ENCODE measurements around the gene C16orf87. TPM values are rescaled to one million over a fixed set of nuclear protein-coding genes. Genes with fewer than 3 reads are reported as not detected.

C16orf87 gene
- total RNA-seq, 1 experiment from 2014 or later: 27.1 TPM

DNA sequence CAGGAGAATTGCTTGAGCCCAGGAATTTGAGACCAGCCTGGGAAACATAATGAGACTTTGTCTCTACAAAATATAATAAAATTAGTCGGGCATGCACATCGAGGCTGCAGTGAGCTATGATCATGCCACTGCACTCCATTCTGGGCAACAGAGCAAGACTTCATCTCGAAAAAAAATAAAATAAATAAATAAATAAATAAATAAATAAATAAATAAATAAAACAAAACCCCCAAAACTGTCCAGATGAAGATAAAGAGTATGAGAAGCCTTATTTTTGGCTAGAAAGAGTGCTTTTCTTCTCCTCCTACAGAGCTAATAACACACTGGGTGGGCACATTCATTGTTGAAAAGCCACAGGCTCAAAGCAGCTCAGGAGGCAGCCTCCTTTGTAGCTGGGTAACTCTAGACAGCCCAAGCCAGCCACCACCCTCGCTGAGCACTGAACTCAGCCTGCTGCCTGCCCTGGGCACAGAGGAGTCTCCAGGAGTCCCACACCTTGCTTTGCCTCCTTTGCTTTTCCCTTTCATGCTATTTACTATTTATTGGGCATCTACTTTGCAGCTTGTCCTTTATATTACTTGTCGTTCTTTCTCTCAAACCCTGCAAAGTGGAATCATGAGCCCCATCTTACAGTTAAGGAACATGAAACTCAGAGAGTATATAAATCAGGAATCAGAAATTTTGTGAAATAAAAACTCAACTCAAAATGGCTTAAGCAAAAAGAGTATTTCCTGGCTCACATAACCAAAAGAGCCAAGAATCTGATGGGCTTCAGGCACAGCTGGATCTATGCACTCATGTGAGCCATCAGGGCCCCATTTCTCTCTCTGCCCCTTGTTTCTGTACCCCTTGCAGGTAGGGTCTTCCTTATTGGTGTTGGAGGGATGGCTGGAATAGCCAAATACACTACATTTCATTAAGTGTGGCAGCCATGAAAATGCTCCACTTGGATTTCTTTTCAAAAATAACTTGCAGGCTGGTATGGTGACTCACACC is 18.1 kb upstream of the C16orf87 start:
- ChIA-PET POLR2A (ENCODE audit: low non-redundant PET) (no interaction called here), CTCF (no interaction called here)
- Histone ChIP-seq H3K4me3 (ENCODE audit: low read depth, low read length, poor library complexity, severe bottlenecking) (no peak overlapping the region), H3K27ac (ENCODE audit: low read depth, low read length, poor library complexity, severe bottlenecking) (no peak overlapping the region), H3K27me3 (replicated peaks; ENCODE audit: insufficient read depth, low read depth, low read length, poor library complexity) (no peaks in the 10 kb centered on the region), H3K36me3 (ENCODE audit: insufficient read depth, low read length, poor library complexity, severe bottlenecking) (no peaks in the 10 kb centered on the region), H3K4me1 (ENCODE audit: insufficient read depth, low read length, poor library complexity, severe bottlenecking) (no peaks in the 10 kb centered on the region), H3K9me3 (ENCODE audit: low read depth, low read length, poor library complexity, severe bottlenecking) (no peaks in the 10 kb centered on the region)
- no peak for DNase-seq (ENCODE audit: low spot score)
- BruUV-seq (replicated peaks): no TSS peak
- intact Hi-C loops (cut with micrococcal nuclease; ENCODE audit: unreplicated experiment): no loop called here
- TF ChIP-seq, protein P1, sequence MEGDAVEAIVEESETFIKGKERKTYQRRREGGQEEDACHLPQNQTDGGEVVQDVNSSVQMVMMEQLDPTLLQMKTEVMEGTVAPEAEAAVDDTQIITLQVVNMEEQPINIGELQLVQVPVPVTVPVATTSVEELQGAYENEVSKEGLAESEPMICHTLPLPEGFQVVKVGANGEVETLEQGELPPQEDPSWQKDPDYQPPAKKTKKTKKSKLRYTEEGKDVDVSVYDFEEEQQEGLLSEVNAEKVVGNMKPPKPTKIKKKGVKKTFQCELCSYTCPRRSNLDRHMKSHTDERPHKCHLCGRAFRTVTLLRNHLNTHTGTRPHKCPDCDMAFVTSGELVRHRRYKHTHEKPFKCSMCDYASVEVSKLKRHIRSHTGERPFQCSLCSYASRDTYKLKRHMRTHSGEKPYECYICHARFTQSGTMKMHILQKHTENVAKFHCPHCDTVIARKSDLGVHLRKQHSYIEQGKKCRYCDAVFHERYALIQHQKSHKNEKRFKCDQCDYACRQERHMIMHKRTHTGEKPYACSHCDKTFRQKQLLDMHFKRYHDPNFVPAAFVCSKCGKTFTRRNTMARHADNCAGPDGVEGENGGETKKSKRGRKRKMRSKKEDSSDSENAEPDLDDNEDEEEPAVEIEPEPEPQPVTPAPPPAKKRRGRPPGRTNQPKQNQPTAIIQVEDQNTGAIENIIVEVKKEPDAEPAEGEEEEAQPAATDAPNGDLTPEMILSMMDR (conservative IDR thresholded peaks at IDR 0.05; ENCODE audit: low read depth, low read length): no peak
- no peak for TF ChIP-seq EZH2 (IDR thresholded peaks at IDR 0.05; ENCODE audit: borderline replicate concordance, low read depth, low read length, poor library complexity, severe bottlenecking)

GRCh38 chr16:46845952-46846351 is 15.0 kb upstream of the C16orf87 start:
- Histone ChIP-seq H3K27me3 (replicated peaks; ENCODE audit: insufficient read depth, low read depth, low read length, poor library complexity) (no peaks in the 10 kb centered on the region), H3K36me3 (ENCODE audit: insufficient read depth, low read length, poor library complexity, severe bottlenecking) (no peaks in the 10 kb centered on the region), H3K4me3 (ENCODE audit: low read depth, low read length, poor library complexity, severe bottlenecking) (no peak overlapping the region), H3K4me1 (ENCODE audit: insufficient read depth, low read length, poor library complexity, severe bottlenecking) (no peaks in the 10 kb centered on the region), H3K9me3 (ENCODE audit: low read depth, low read length, poor library complexity, severe bottlenecking) (no peaks in the 10 kb centered on the region), H3K27ac (ENCODE audit: low read depth, low read length, poor library complexity, severe bottlenecking) (no peak overlapping the region)
- intact Hi-C loops (cut with micrococcal nuclease; ENCODE audit: unreplicated experiment): no loop called here
- TF ChIP-seq, protein P1 (conservative IDR thresholded peaks at IDR 0.05; ENCODE audit: low read depth, low read length): no peak
- TF ChIP-seq EZH2 (IDR thresholded peaks at IDR 0.05; ENCODE audit: borderline replicate concordance, low read depth, low read length, poor library complexity, severe bottlenecking): no peak
- POLR2A ChIA-PET (ENCODE audit: low non-redundant PET): no interaction called here
- no peak for DNase-seq (ENCODE audit: low spot score)
- CTCF ChIA-PET: no interaction called here
- BruUV-seq (replicated peaks): no TSS peak

GRCh38 chr16:46844771-46845170 is 13.8 kb upstream of the C16orf87 start:
- no TSS peak for BruUV-seq (replicated peaks)
- intact Hi-C loops (cut with micrococcal nuclease; ENCODE audit: unreplicated experiment): no loop called here
- no peaks in the 10 kb centered on the region for H3K9me3 ChIP-seq (ENCODE audit: low read depth, low read length, poor library complexity, severe bottlenecking)
- POLR2A ChIA-PET (ENCODE audit: low non-redundant PET): no interaction called here
- no peaks in the 10 kb centered on the region for H3K4me1 ChIP-seq (ENCODE audit: insufficient read depth, low read length, poor library complexity, severe bottlenecking)
- CTCF ChIA-PET: no interaction called here
- no peak for TF ChIP-seq EZH2 (IDR thresholded peaks at IDR 0.05; ENCODE audit: borderline replicate concordance, low read depth, low read length, poor library complexity, severe bottlenecking)
- TF ChIP-seq, protein P1 (conservative IDR thresholded peaks at IDR 0.05; ENCODE audit: low read depth, low read length): no peak
- no peak overlapping the region for H3K4me3 ChIP-seq (ENCODE audit: low read depth, low read length, poor library complexity, severe bottlenecking)
- H3K36me3 ChIP-seq (ENCODE audit: insufficient read depth, low read length, poor library complexity, severe bottlenecking): no peaks in the 10 kb centered on the region
- H3K27me3 ChIP-seq (replicated peaks; ENCODE audit: insufficient read depth, low read depth, low read length, poor library complexity): no peaks in the 10 kb centered on the region
- DNase-seq (ENCODE audit: low spot score): no peak
- no peak overlapping the region for H3K27ac ChIP-seq (ENCODE audit: low read depth, low read length, poor library complexity, severe bottlenecking)

Data from A673 (cell line).